Suprapubic skin (tissue), 4 donors: ENCODE results near the gene CPT1C.

Experiments used
- POLR2A ChIP-seq, 2 donors: fragments of 450-650 bp; IDR thresholded peaks; one replicate each; pipeline ENCODE4 v1.6.1; 2017; ENCODE audit warnings: antibody characterized with exemption in 2 of 2, mild to moderate bottlenecking in 2 of 2, moderate library complexity in 2 of 2
- POLR2AphosphoS5 ChIP-seq, 3 donors: sonication (generic); formaldehyde crosslinking; IDR thresholded peaks; one replicate each; pipeline ENCODE4 v1.6.1; 2017; ENCODE audit warnings: antibody characterized with exemption in 3 of 3
- TF ChIP-seq, protein P1 (sequence below), 2 donors: fragments of 200-600 bp in 1 of 2; fragments of 450-650 bp in 1 of 2; sonication (generic) in 1 of 2; IDR thresholded peaks; one replicate each; pipeline ENCODE4 v1.5.1; 2016 to 2019; ENCODE audit warnings: antibody characterized with exemption in 2 of 2, mild to moderate bottlenecking in 1 of 2, moderate library complexity in 1 of 2

DNA sequence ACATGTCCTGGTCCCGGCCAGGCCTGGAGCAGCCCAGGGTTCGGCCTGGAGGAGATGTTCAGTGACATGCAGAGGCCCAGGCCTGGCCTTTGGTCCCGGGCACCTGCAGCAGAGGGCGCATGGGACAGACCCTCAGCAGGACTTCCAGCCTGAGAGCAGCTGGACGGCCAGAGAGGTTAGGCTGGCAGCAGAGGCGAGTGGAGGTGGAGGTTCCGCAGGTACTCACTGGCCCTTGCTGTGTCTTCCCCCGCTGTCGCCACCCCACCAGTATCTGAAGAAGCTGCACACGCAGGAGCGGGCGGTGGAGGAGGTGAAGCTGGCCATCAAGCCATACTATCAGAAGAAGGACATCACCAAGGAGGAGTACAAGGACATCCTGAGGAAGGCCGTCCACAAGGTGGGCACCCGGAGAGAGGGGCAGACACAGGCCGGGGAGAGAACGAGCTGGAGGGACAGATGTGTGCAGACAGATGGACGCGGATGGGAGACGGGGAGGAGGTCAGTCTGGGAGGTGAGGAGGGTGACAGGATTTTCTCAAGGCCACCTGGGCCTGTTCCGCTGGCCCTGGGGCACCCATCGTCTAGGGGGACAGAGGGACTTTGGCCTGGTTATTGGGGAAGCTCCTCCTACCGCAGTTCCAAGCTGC is 33.3 kb upstream of the CPT1C start:
- TF ChIP-seq, protein P1, sequence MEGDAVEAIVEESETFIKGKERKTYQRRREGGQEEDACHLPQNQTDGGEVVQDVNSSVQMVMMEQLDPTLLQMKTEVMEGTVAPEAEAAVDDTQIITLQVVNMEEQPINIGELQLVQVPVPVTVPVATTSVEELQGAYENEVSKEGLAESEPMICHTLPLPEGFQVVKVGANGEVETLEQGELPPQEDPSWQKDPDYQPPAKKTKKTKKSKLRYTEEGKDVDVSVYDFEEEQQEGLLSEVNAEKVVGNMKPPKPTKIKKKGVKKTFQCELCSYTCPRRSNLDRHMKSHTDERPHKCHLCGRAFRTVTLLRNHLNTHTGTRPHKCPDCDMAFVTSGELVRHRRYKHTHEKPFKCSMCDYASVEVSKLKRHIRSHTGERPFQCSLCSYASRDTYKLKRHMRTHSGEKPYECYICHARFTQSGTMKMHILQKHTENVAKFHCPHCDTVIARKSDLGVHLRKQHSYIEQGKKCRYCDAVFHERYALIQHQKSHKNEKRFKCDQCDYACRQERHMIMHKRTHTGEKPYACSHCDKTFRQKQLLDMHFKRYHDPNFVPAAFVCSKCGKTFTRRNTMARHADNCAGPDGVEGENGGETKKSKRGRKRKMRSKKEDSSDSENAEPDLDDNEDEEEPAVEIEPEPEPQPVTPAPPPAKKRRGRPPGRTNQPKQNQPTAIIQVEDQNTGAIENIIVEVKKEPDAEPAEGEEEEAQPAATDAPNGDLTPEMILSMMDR (IDR thresholded peaks at IDR 0.05) = no peak
- TF ChIP-seq POLR2A (IDR thresholded peaks at IDR 0.05) (no peak), POLR2AphosphoS5 (IDR thresholded peaks at IDR 0.05) (no peak)
